ENCODE measurements around the gene GNPTG.

- TF ChIP-seq, protein P1, sequence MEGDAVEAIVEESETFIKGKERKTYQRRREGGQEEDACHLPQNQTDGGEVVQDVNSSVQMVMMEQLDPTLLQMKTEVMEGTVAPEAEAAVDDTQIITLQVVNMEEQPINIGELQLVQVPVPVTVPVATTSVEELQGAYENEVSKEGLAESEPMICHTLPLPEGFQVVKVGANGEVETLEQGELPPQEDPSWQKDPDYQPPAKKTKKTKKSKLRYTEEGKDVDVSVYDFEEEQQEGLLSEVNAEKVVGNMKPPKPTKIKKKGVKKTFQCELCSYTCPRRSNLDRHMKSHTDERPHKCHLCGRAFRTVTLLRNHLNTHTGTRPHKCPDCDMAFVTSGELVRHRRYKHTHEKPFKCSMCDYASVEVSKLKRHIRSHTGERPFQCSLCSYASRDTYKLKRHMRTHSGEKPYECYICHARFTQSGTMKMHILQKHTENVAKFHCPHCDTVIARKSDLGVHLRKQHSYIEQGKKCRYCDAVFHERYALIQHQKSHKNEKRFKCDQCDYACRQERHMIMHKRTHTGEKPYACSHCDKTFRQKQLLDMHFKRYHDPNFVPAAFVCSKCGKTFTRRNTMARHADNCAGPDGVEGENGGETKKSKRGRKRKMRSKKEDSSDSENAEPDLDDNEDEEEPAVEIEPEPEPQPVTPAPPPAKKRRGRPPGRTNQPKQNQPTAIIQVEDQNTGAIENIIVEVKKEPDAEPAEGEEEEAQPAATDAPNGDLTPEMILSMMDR (IDR thresholded peaks at IDR 0.05) = no peak
- no peak for TF ChIP-seq POLR2A (IDR thresholded peaks at IDR 0.05)
Measured at GRCh38 chr16:1330260-1330914, 21.3 kb upstream of the GNPTG start.
